ENCODE results near the gene LSM7. TPM values are rescaled to one million over a fixed set of nuclear protein-coding genes. Genes with fewer than 3 reads are reported as not detected.
A peak's percentile ranks its signal among the peaks of the same experiment; 100 is the strongest.

LSM7 gene
- total and polyA plus RNA-seq, 2 of the 13 experiments (the other 11 are each of a cell fraction or from before 2014, with no cell fraction given), result 140 to 205 TPM

GRCh38 chr19:2315818-2316353, 12.5 kb downstream of the LSM7 start (continued):
- TF ChIP-seq ZNF646 (CRISPR knock-in tag; IDR thresholded peaks at IDR 0.05) (no peak), ZNF292 (CRISPR knock-in tag; IDR thresholded peaks at IDR 0.05; ENCODE audit: borderline replicate concordance, low read depth) (no peak), ZNF24 (IDR thresholded peaks at IDR 0.05) (no peak), RNF2 (conservative IDR thresholded peaks at IDR 0.05; ENCODE audit: low read depth) (no peak), BCL3 (CRISPR knock-in tag; IDR thresholded peaks at IDR 0.05) (peak; percentile 41), ZNF609 (CRISPR knock-in tag; IDR thresholded peaks at IDR 0.05; ENCODE audit: borderline replicate concordance) (no peak), CREB1 (IDR thresholded peaks at IDR 0.05) (no peak), CREB1 (CRISPR knock-in tag; IDR thresholded peaks at IDR 0.05) (no peak), HNRNPUL1 (IDR thresholded peaks at IDR 0.05; ENCODE audit: low read depth, low read length) (no peak), ZSCAN31 (CRISPR knock-in tag; IDR thresholded peaks at IDR 0.05; ENCODE audit: low read depth) (no peak), LBX2 (CRISPR knock-in tag; IDR thresholded peaks at IDR 0.05; ENCODE audit: borderline replicate concordance) (no peak), ZNF232 (CRISPR knock-in tag; IDR thresholded peaks at IDR 0.05; ENCODE audit: borderline replicate concordance) (no peak), MIXL1 (CRISPR knock-in tag; IDR thresholded peaks at IDR 0.05) (no peak; the same call in 1 of the 2 replicates), NKX3-1 (CRISPR knock-in tag; IDR thresholded peaks at IDR 0.05) (no peak), FOXP4 (CRISPR knock-in tag; IDR thresholded peaks at IDR 0.05) (no peak)

Measured in HepG2 (cell line).